HG03064 (cell line): ENCODE results near the gene CYTH1.

Experiments used
- ATAC-seq: cut with Tn5 transposase; IDR thresholded peaks from one replicate; pipeline ENCODE4 v1.9.1; 2021; ENCODE audit warnings: low read depth; ENCODE audit not compliant: unreplicated experiment

Gene CYTH1

DNA sequence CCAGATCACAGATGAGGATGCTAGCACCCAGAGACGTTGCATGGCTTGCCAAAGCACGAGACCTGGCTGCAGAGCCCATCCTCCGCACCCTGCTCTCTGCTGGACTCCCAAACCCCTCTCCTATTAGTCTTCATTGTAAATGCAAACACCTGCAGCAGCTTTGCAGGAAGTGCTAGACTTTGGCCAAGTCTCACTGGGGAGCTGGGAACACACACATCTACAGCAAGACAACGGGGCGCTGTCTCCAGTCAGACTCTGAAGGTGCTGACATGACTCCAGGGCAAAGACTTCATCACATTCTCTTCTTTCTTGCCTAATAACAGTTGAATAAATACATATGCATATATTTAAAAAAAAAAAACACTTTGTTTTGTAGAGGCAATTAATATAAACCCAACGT lies 43.8 kb downstream of the CYTH1 start:
- ATAC-seq: no peak

DNA sequence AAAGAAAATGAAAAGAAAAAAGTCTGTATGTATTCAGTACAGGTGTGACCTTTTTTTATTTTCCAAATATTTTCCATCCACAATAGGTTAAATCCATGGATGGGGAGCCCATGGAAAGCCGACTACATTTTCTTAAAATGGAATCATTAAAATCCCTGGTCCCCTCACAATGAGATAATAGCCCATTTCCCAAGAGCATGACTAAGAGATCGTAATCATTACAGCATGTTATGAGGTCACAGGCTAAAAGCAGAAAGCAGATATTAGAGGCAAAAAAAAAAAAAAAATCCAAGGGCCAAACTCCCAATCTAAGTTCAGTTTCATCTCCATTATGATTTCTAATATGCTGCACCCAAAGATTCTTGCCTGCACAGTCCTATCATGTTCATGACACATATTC lies 44.7 kb downstream of the CYTH1 start:
- no peak for ATAC-seq

DNA sequence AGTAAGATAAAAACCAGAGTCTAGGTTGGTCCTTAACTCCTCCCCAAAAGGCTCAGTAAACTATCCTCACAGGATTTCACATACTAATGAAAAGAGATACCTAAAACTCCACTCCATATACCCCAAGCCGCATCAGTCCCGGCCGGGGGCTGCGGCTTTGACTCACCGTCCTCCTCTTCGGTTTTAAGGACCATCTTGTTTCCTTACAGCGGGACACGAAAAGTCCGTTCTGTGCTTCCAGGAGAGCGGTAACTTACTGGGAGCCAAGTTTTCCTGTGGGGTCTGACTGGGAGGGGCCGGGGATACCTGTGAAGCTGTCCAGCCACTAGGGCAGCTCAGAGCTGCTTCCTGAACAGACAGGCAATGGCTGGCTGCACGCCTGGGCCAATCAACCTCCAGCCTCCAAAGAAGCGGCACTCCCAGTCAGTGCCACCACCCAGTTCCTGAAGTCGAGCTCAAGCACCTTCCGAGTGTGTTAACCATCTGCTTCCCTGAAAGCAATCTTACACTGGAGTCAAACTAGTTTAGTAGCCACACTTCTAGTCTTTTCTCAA lies 45.5 kb downstream of the CYTH1 start:
- ATAC-seq: peak; percentile 51

DNA sequence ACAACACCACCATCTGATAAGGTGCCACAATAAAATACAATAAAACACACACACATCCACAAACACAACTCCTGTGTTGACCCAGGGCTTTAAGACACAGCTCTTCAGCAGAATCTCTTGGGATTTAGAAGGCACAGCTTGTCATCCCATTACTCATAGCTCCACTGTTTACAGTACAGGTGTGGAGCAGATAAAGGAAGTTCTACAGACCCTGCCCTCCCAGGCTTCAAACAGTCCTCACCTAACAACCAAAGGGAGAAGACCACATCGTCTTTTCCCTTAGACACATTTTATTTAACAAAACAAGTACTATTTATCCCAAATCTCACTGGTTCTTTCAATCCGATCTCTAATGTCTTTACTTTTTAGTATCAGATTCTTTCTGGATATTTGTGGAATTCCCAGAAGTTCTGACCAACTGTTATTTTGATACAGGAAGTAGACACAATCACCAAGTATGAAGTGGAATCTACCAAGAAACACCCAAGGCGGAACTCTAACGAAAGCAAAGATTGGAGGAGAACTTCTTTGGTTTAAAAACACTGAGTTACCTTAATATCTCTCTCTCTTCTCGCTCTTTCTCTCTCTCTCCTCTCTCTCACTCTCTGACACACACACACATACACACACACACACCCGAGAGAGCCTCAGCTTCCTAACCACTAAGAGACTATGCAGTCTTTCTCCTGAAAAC lies 46.1 kb downstream of the CYTH1 start:
- no peak for ATAC-seq

DNA sequence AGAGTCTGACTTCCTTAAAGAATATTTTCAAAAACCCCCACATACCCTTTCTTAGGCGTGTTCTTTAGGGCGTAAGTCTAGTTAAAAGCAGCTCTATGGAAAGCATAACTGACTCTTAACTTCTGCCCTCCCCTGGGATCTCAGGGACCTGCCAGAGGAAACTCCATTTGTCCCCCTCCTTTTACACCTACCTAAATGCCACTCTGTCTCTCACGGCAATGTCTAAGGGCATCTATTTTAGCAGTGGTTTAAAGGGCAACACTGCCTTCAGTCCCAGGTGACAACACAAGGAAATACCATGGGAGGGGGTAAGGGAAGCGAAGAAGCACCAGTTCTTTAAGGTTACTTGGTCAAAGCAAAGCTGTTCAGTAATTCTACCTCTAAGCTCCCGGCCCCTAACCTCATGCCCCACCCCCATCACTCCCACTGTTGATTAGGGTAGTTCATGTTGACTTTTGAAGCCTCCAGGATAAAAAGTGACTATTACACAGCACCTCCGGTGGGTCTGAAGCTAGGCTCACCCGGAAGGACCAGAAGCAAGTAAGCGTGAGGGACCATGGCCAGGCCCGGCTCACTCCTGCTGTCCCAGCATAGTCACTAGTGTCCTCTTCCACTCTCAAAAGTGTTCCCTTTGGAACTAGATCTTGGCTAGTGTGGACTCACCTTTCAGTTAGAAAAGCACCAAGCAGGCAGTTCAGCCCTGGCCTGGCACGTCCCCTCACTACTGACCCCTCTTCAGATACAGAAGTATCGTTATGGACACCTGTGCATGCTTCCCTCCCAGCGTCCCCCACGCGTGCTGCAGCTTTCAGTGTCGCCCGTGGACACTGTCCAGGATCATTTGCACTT lies 47.1 kb downstream of the CYTH1 start:
- no peak for ATAC-seq

DNA sequence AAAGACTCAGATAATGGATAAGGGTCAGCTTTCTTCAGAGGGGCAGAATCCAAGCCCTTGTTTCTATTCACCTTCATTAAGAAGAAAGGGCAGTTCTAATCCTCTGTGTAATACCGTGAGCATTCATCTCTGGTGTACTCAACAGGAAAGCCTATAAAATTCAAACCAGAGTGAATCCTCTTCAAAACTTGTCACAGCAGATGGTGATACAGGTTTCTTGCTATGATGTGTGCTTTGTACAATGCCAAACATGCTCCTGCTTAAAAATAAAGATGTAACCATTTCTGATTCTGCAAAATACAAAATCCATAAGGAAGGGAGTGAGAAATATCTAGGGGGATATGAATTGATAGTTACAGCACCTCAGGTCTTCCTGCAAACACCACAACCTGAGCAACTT lies 49.7 kb downstream of the CYTH1 start:
- ATAC-seq: no peak

DNA sequence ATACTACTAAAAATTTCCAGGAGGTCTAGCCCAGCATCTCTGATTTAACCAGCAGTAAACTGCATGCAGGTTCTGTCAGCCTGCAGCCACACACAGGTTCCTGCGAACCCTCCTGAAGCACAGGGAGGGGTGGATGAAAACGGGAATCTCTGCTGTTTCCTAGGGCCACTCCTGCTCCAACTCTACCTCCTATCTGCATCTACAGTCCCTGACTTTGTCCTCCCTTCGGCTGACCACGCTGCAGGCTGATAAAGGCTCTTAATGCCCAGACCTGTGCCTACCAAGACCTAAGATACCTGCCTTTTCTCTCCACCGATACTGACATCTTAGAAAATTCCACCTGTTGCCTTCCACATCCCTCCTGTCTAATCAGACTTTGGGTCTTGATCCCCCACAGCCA lies 50.2 kb downstream of the CYTH1 start:
- ATAC-seq: no peak

DNA sequence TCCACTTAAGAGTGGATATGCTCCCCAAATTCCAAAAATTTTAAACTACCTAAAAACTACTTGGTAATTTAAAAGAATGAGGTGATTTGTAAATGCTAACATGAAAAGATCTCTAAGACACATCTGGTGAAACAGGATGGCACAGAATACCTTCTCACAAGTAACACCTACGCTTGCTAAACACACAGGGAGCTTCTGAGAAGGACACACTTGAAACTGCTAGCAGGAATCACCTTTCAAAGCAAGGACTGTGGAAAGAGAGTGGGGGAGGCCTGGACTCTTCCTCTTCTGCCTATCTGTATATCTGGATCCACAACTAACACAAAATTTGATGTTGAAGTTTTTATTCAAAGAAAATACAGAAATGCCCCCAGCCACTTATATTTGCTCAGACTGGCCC lies 52.4 kb downstream of the CYTH1 start:
- ATAC-seq: no peak

DNA sequence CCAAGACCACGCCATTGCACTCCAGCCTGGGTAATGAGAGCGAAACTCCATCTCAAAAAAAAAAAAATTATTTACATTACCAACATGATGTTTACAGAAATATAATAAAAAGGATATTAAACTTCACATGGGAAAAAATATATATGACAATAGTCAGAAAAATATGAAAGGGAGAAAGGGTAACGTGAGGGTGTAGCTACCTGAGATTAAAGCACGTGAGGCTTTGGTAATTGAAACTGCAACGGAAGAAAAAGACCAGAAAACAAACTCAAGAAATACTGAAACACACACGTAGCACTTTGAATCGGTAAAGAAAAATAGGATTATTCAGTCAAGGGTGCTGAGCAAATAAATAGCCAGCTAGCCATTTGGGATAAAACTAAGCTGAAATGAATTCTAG lies 53.6 kb downstream of the CYTH1 start:
- no peak for ATAC-seq

DNA sequence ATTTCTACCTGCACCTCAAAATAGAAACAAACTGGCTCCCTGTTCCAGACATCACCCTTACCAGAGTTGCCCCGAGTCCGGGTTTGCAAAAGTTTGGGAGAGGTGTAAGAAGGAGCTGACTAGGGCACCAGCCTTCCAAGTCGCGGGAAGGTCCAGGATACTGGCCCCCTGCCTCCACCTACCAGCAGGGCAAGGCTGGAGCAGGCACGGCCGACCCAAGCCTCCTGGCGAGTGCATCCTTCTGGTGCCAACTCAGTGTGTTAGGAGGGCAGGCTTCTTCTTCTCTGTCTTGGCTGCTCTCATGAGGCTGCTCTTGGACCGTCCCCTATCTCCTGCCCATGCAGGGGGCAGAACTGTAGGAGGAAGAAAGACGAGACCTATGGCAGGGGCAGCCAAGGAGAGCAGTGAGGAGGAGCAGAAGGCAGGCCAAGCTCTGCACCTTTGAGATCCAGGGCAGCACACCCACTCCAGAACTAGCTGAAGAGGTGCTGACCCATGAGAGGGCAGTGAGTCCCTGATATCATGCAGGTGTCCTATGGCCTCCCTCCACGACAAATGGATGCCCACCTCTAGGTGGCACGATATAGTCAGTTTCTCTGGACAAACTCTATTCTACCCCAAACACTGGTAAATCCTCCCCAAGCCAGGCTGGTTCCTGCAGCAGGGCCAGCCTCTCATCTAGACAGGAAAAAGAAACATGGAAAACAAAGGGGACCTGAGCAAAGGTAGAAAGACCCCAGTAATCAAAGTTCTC lies 54.4 kb downstream of the CYTH1 start:
- no peak for ATAC-seq

DNA sequence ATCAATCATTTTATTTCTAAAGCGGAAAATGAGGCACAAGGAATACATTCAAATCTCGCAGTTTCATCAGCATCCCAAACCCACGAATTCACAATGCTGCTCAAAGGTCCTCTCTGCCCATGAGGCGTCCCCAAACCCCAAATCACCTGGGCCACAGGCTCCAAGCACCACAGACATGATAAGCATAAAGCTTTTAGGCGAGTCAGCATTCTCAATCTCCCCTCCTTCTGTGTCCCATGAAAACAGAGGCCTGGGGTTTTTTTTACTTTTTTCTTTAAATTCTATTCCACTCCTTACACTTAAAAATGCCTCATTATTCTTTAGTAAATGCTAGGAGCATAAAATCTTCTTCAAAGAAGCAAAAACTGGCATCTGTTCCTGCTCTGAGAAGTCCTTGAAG lies 55.0 kb downstream of the CYTH1 start:
- no peak for ATAC-seq

DNA sequence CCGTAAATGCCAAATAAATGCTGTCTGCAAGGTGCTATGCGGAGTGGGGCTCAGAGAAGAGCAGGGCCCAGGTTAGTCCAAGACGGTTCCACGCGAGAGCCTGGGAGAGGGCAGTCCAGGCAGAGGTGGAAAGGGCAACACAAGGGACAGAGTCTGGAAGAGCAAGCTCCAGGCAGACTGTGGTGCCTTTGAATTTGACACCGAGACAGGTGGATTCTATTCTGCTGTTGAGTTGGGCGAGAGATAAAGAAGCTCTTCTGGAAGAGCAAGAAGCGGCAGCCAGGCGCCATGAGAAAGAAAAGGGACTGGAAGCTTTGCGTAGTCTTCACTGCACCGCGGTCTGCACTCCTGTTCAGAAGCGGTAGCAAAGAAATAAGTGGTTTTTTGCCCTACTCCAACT lies 55.6 kb downstream of the CYTH1 start:
- no peak for ATAC-seq

DNA sequence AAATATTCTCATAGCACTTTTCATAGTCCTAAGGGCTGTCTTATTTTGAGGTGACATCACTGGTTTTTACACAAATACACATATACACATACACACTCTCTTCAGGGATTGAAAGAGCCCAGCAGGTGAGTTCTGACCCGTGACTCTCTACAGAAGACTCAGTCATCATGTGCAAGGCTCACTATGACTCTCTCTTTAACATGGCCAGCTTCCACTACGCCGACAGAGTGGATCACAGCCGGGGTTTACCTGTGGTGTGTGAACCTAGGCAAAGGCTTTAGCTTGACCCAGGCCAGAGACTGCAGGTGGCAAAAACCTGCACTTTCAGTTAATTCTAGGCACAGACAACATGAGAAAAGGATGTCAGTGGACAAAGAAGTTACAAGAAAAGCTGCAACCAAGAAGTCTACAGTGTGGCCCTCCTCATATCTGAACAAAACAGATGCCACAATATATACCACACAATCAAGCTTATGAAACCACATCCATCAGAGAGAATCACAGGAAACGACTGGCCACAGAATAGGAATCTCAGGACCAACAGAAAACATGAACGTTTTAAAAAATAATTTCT lies 56.5 kb downstream of the CYTH1 start:
- ATAC-seq: no peak

DNA sequence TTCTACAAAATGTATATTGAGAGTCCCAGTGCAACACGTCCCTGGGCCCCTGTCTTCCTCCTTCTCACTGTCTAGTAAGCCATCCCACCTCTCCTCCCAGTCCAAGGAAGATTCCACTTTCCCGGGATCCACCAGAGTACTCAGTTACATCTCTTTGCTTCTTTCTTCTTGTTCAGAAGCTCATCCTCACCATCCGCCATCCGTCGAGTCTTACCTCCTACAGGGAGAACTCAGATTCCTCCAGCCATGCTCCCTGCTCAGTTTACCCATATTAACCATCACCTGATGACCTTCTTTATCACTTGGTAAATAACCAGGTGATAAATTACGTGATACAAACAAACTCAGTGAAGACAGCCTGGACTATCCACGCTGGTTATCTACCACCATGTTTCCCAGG lies 57.1 kb downstream of the CYTH1 start:
- ATAC-seq: no peak

DNA sequence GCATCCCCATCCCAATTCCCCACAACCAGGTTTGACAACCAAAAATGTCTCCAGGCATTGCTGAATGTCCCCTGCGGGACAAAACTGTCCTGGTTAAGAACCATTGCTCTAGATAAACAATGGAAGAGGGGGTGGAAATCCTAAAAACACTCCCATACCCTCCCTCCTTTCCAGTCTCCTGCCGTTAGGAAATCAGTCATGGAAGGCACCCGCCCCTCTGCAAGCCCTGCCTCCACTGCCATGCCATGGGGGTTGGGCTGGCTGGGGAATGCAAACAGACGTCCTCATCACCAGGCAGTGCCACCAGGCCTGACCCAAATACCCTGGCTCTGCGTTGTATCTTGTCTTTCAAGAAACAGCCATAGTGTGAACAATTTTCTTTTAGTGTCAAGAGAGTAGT lies 57.5 kb downstream of the CYTH1 start:
- no peak for ATAC-seq

DNA sequence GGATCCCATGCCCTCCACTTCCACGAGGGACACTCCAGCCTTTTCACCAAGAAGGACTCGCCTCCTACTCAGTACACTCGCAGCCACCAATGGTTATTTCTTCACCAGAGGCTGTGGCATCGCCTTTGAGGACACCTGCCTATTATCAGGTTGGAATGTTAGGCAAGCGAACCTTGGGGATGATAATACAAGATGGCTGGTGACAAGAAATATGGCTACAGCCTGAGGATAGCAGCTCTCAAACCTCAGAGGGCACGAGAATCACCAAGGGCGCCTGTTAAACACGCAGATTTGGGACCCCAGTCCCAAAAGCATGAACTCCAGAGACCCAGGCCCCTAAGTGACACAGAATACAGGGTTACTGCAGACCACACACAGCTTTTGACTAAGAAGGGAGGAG lies 58.1 kb downstream of the CYTH1 start:
- no peak for ATAC-seq

DNA sequence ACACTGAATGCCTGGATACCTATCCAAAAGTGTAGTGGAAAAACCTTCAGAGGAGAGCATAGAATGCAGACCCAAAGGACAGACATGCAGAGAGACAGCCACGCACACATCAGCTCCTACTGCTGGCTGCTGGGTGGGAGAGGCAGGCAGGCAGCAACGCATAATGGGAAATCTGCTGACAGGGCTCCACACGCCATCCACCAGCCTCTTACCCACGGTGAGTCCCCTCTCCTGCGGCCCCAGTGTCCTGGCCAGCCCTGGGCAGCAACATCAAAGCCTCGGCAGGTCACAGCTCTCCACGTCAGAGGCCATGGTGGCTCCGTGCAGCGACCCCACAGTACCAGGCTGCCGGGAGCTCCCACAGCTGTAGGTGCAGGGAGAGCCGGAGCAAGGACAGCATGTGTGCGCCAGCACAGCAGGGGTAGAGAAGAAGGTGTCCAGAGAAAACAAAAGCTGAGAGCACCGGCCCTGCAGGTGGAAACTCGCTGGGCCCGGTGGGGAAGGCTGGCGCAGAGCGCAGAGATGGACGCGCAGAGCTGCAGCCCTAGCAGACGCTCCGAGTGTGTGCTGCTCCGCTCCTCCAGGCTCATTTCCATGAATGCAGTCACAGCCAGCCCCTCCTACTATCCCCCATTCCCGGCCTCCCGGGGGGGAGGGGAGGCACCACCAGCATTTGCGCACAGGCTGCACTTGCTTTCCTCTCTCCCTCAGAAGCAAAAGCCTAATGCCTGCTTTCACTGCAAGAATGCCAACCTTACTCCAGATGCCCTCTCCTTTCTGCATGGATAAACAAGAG lies 58.9 kb downstream of the CYTH1 start:
- ATAC-seq: no peak

DNA sequence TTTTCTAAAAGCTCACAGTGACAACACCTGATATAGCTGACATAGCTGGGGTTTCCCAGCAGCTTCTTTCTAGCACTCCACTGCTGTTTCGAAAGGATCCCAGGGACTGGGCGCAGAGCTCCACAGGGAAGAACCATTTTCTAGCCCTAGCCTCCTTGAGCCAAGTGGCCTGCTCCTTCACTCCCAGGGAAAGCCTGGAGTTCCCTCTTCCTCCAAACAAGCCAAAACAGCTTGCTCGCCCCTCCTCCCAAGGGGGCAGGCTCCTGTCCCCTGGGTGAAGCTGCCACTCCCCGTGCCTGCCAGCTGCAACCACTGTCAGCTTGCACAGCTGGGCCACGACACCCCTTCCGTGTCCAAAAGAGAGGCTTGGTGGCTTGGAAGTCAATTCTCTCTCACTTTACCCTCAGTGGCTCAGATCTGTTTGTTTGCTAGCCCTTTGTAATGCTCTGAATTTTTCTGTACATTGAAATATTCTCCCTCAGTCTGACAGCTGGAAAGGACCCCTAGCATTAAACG lies 59.8 kb downstream of the CYTH1 start:
- no peak for ATAC-seq

DNA sequence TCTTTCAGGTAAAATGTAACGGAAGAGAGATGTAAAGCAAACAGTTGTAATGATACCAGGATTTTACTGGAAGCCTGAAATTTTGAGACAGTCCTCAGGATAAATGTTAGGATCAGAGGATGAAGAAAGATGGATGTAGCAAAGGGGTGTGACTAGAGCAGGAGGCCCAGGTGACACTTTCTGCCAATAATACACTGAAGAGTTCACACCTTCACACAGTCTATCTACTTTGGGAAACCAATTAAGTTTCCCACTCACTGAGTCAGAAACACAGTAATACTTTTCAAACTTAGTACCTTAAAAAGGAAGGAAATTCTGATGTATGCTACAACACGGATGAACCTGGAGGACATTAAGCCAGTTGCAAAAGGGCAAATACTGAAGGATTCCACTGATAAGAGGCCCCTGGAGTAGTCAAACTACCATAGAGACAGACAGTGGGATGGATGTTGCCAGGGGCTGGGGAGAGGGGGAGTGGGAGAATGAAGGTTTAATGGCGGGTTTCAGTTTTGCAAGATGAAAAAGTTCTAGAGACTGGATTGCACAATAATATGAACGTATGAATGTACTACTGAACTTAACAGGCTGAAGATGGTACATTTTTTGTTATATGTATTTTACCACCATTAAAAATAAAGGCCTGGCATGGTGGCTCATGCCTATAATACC lies 62.3 kb downstream of the CYTH1 start:
- no peak for ATAC-seq
